Fibroblast of villous mesenchyme (primary cell): ENCODE results near the gene GCKR. TPM values are rescaled to one million over a fixed set of nuclear protein-coding genes. Genes with fewer than 3 reads are reported as not detected.

Experiments used
- DNase-seq: peaks from one replicate; pipeline ENCODE4 v3.0.0-alpha.2; 2010; ENCODE audit warnings: low read depth
- H3K4me3 ChIP-seq: 2 replicates; pipeline ENCODE4 v1.5.1; 2011; ENCODE audit warnings: low read depth, mild to moderate bottlenecking, low read length
- small RNA-seq: library from RNA; depleted of rRNA; stranded (forward); fragments of <200 nt; gene quantifications from one replicate; pipeline ENCODE3, GENCODE V24; 2012
- total RNA-seq: library from RNA; depleted of rRNA; stranded (reverse); fragments of >200 nt; gene quantifications from 2 replicates; pipeline ENCODE4 v1.2.3, GENCODE V29; 2012
- TF ChIP-seq, protein P1 (sequence below): IDR thresholded peaks from 2 replicates; pipeline ENCODE4 v1.5.1; 2012; ENCODE audit warnings: low read depth, mild to moderate bottlenecking, low read length; ENCODE audit not compliant: insufficient read depth

GCKR gene
- total RNA-seq, 1 donor, result not detected

DNA sequence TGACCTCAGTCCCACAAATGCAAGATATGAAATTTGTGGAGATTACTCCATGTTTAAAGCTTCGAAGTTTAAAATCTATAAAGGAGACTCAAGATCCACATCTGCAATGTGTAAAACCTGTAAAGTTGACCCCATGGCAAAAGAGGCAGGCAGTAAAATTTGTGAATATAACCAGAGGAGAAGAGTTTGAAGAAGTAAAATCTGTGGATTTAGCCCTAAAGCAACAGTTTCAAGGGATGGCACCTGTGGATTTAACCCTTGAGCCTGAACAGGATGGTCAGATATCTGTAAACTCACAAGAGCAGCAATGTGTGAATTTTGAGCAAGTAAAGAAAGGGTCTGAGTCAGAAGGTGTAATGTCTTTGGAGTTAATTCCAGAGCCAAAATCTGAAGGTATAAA lies 75.0 kb downstream of the GCKR start:
- H3K4me3 ChIP-seq, result no peak overlapping the region
- TF ChIP-seq, protein P1, sequence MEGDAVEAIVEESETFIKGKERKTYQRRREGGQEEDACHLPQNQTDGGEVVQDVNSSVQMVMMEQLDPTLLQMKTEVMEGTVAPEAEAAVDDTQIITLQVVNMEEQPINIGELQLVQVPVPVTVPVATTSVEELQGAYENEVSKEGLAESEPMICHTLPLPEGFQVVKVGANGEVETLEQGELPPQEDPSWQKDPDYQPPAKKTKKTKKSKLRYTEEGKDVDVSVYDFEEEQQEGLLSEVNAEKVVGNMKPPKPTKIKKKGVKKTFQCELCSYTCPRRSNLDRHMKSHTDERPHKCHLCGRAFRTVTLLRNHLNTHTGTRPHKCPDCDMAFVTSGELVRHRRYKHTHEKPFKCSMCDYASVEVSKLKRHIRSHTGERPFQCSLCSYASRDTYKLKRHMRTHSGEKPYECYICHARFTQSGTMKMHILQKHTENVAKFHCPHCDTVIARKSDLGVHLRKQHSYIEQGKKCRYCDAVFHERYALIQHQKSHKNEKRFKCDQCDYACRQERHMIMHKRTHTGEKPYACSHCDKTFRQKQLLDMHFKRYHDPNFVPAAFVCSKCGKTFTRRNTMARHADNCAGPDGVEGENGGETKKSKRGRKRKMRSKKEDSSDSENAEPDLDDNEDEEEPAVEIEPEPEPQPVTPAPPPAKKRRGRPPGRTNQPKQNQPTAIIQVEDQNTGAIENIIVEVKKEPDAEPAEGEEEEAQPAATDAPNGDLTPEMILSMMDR, result no peak
- no peak for DNase-seq

DNA sequence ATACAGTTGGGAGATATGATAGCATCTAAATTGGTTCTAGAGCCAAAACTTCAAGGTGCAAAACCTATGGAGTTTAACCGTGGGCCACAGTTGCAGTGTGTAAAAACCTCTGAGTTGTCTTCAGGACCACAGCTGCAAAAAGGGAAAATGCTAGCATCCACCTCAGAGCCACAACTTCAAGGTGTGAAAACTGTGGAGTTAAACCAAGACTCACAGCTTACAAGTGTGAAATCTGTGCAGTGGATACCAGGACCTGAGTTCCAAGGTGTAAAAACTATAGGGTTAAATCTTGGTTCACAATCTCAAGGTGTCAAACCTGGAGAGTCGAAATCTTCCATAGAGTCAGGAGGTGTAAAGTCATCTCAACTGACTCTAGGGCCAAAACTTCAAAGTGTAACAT lies 75.8 kb downstream of the GCKR start:
- H3K4me3 ChIP-seq, result no peak overlapping the region
- no peak for DNase-seq
- TF ChIP-seq, protein P1, result no peak

DNA sequence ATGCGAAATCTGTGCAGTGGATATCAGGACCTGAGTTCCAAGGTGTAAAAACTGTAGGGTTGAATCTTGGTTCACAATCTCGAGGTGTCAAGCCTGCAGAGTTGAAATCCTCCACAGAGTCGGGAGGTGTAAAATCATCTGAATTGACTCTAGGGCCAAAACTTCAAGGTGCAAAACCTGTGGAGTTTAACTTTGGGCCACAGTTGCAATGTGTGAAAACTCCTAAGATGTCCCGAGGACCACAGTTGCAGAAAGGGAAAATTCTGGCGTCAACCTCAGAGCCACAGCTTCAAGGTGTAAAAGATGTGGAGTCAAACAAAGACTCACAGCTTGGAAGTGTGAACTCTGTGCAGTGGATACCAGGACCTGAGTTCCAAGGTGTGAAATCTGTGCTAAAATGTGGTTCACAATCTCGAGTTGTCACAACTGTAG lies 76.4 kb downstream of the GCKR start:
- TF ChIP-seq, protein P1, result no peak
- DNase-seq, result no peak
- H3K4me3 ChIP-seq, result no peak overlapping the region

Small RNA genes within 50 kb of the gene (small RNA-seq; reads per million reads assigned to genes)
- not detected for gene RNU6-986P

Other genes starting within 250 kb of the GCKR start
- gene SLC30A3, start 233.8 kb upstream of the GCKR start, total RNA-seq, result 0.32 TPM in 1 of 2 replicates, not detected in the other
- not detected in 2 replicates for gene DNAJC5G, start 221.4 kb upstream of the GCKR start, total RNA-seq
- gene TRIM54, start 214.4 kb upstream of the GCKR start, total RNA-seq, result not detected in 2 replicates
- 0.43 and 0.64 TPM in 2 replicates for gene UCN, start 188.4 kb upstream of the GCKR start, total RNA-seq
- 57.0 and 73.8 TPM in 2 replicates for gene MPV17, start 173.7 kb upstream of the GCKR start, total RNA-seq
- gene GTF3C2, start 140.1 kb upstream of the GCKR start, total RNA-seq, result 30.9 and 36.7 TPM in 2 replicates
- 28.9 and 29.3 TPM in 2 replicates for gene EIF2B4, start 126.5 kb upstream of the GCKR start, total RNA-seq
- gene SNX17, start 126.2 kb upstream of the GCKR start, total RNA-seq, result 166 and 169 TPM in 2 replicates
- 11.7 and 11.9 TPM in 2 replicates for gene ZNF513, start 116.1 kb upstream of the GCKR start, total RNA-seq
- 60.6 and 63.9 TPM in 2 replicates for gene PPM1G, start 87.2 kb upstream of the GCKR start, total RNA-seq
- 110 and 125 TPM in 2 replicates for gene NRBP1, start 68.2 kb upstream of the GCKR start, total RNA-seq
- not detected in 2 replicates for gene KRTCAP3, start 54.5 kb upstream of the GCKR start, total RNA-seq
- gene IFT172, start 7.1 kb upstream of the GCKR start, total RNA-seq, result 18.0 and 18.1 TPM in 2 replicates
- 8.6 and 11.6 TPM in 2 replicates for gene FNDC4, start 1.6 kb upstream of the GCKR start, total RNA-seq
- gene ZNF512, start 86.2 kb downstream of the GCKR start, total RNA-seq, result 23.2 and 33.2 TPM in 2 replicates
- 1.3 and 1.9 TPM in 2 replicates for gene CCDC121, start 132.2 kb downstream of the GCKR start, total RNA-seq
- gene GPN1, start 132.2 kb downstream of the GCKR start, total RNA-seq, result 34.5 and 35.0 TPM in 2 replicates
- gene SUPT7L, start 166.8 kb downstream of the GCKR start, total RNA-seq, result 36.1 and 38.4 TPM in 2 replicates
- gene SLC4A1AP, start 167.1 kb downstream of the GCKR start, total RNA-seq, result 28.7 and 31.1 TPM in 2 replicates